HepG2 (cell line): ENCODE data around the gene ATG16L1. TPM values are rescaled to one million over a fixed set of nuclear protein-coding genes. Genes with fewer than 3 reads are reported as not detected.

Source experiments
- ATAC-seq: fragments of 200-7000 bp; cut with Tn5 transposase; 3 replicates; pipeline ENCODE4 v1.9.1; 2020; ENCODE audit warnings: mild to moderate bottlenecking, moderate library complexity
- BruUV-seq: library from RNA; stranded (reverse); fragments of 400-500 nt; replicated peaks from 2 replicates; lab custom pipeline; 2021; lab: Mats Ljungman, UMichigan
- CTCF ChIA-PET: fragments of 300-600 bp; formaldehyde crosslinking; extraction: SDS; loops from one replicate; lab custom pipeline; 2021; ENCODE audit warnings: low total read pairs, inconsistent platforms, low intra/inter-chr PET ratio; lab: Yijun Ruan, JAX
- POLR2A ChIA-PET: fragments of 350-600 bp; sonication (Branson Sonifier 250); formaldehyde crosslinking; loops from one replicate; lab custom pipeline; 2020; ENCODE audit warnings: antibody characterized with exemption, inconsistent platforms; lab: Yijun Ruan, JAX
- DNase-seq: peaks from one replicate; pipeline ENCODE4 v3.0.0-alpha.2; 2015; ENCODE audit warnings: low spot score
- FAIRE-seq: peaks from 3 replicates; lab custom pipeline; 2011; peaks lifted over from hg19 to GRCh38; lab: Jason Lieb, UNC
- H2AFZ ChIP-seq: one replicate; pipeline ENCODE4 v1.6.1; 2011; ENCODE audit warnings: low read length, inconsistent platforms
- H3K27ac ChIP-seq: fragments of 300-600 bp; 3 replicates; pipeline ENCODE4 v1.8.0; 2011; ENCODE audit warnings: mixed run types, mild to moderate bottlenecking, mixed read lengths, low read length, inconsistent platforms; ENCODE audit not compliant: insufficient read depth; ENCODE audit errors: extremely low read length
- H3K27me3 ChIP-seq, 2 experiments: fragments of 200-600 bp in 1 of 2; 2 replicates in 1 of 2; 3 replicates in 1 of 2; pipeline versions ENCODE4 v1.6.0 to v1.8.0; 2011; ENCODE audit warnings: low read length in 2 of 2, mild to moderate bottlenecking in 2 of 2, moderate library complexity in 2 of 2, inconsistent platforms in 1 of 2; ENCODE audit not compliant: insufficient read depth in 2 of 2, control insufficient read depth in 1 of 2
- H3K36me3 ChIP-seq, 2 experiments: fragments of 200-600 bp in 1 of 2; replicated peaks in 1 of 2; 2 replicates in 1 of 2; 3 replicates in 1 of 2; pipeline versions ENCODE4 v1.5.1 to v1.8.0; 2011; ENCODE audit warnings: low read length in 2 of 2, inconsistent platforms in 1 of 2; ENCODE audit not compliant: insufficient read depth in 2 of 2, control insufficient read depth in 1 of 2
- H3K4me1 ChIP-seq: 2 replicates; pipeline ENCODE4 v1.5.1; 2012; ENCODE audit warnings: low read length, inconsistent platforms; ENCODE audit not compliant: insufficient read depth
- H3K4me2 ChIP-seq: 2 replicates; pipeline ENCODE4 v1.6.0; 2011; ENCODE audit warnings: low read depth, low read length, inconsistent platforms
- H3K4me3 ChIP-seq, 3 experiments: fragments of 200-600 bp in 1 of 3; sonication (generic), shearing (Covaris generic) in 1 of 3; replicated peaks in 1 of 3; 2 replicates each; pipeline ENCODE4 v1.5.1; 2011 to 2016; ENCODE audit warnings: low read length in 3 of 3, inconsistent platforms in 2 of 3, low read depth in 2 of 3, mild to moderate bottlenecking in 2 of 3, control low read depth in 1 of 3, mixed read lengths in 1 of 3; ENCODE audit not compliant: insufficient read depth in 1 of 3
- H3K79me2 ChIP-seq: one replicate; pipeline ENCODE4 v1.6.1; 2011; ENCODE audit warnings: low read length, inconsistent platforms; ENCODE audit not compliant: insufficient read depth
- H3K9ac ChIP-seq: 2 replicates; pipeline ENCODE4 v1.6.0; 2011; ENCODE audit warnings: mild to moderate bottlenecking, low read depth, low read length, inconsistent platforms; ENCODE audit not compliant: insufficient read depth
- H3K9me3 ChIP-seq: 2 replicates; pipeline ENCODE4 v1.5.1; 2012; ENCODE audit warnings: mild to moderate bottlenecking, low read length
- H4K20me1 ChIP-seq: 2 replicates; pipeline ENCODE4 v1.6.0; 2011; ENCODE audit warnings: inconsistent platforms, mild to moderate bottlenecking, low read length, moderate library complexity; ENCODE audit not compliant: insufficient read depth
- CHCHD3 ChIP-seq: sonication (generic); formaldehyde crosslinking; IDR thresholded peaks from 2 replicates; pipeline ENCODE4 v1.8.0; 2022; ENCODE audit warnings: mild to moderate bottlenecking, missing genetic modification reagents, moderate library complexity
- EEA1 ChIP-seq: sonication (generic); formaldehyde crosslinking; IDR thresholded peaks from 2 replicates; pipeline ENCODE4 v1.5.1; 2020; ENCODE audit warnings: mild to moderate bottlenecking, missing genetic modification reagents, borderline replicate concordance
- GABPB1 ChIP-seq: IDR thresholded peaks from 2 replicates; pipeline ENCODE4 v1.6.1; 2016; ENCODE audit warnings: mild to moderate bottlenecking, missing genetic modification reagents, moderate library complexity, missing compliant biosample characterization
- HDAC1 ChIP-seq: sonication (generic); formaldehyde crosslinking; IDR thresholded peaks from 2 replicates; pipeline ENCODE4 v1.5.1; 2020; ENCODE audit warnings: mild to moderate bottlenecking, missing genetic modification reagents
- KLF16 ChIP-seq, 2 experiments: sonication (generic) in 1 of 2; formaldehyde crosslinking in 1 of 2; IDR thresholded peaks; 2 replicates each; pipeline versions ENCODE4 v1.6.1 to v1.8.0; 2016 to 2023; ENCODE audit warnings: missing genetic modification reagents in 2 of 2, missing compliant biosample characterization in 1 of 2
- MTA1 ChIP-seq: sonication (generic); formaldehyde crosslinking; IDR thresholded peaks from 2 replicates; pipeline ENCODE4 v1.4.0; 2020; ENCODE audit warnings: missing genetic modification reagents, mild to moderate bottlenecking, borderline replicate concordance
- PRPF4 ChIP-seq: fragments of 200-400 bp; formaldehyde crosslinking; IDR thresholded peaks from 2 replicates; pipeline ENCODE4 v1.6.1; 2016; ENCODE audit warnings: low read length, low read depth; ENCODE audit not compliant: poor library complexity, severe bottlenecking
- THAP7 ChIP-seq: sonication (generic); formaldehyde crosslinking; IDR thresholded peaks from 2 replicates; pipeline ENCODE4 v1.8.1; 2023; ENCODE audit warnings: mild to moderate bottlenecking, missing genetic modification reagents
- ZBTB42 ChIP-seq: sonication (generic); formaldehyde crosslinking; IDR thresholded peaks from 2 replicates; pipeline ENCODE4 v1.5.0; 2020; ENCODE audit warnings: mild to moderate bottlenecking, missing genetic modification reagents
- ZHX1 ChIP-seq: sonication (generic); formaldehyde crosslinking; IDR thresholded peaks from 2 replicates; pipeline ENCODE4 v1.8.1; 2022; ENCODE audit warnings: low read depth, mild to moderate bottlenecking, missing genetic modification reagents
- ZNF224 ChIP-seq: sonication (generic); formaldehyde crosslinking; IDR thresholded peaks from 2 replicates; pipeline ENCODE4 v1.5.0; 2020; ENCODE audit warnings: mild to moderate bottlenecking, missing genetic modification reagents
- ZNF296 ChIP-seq: sonication (generic); formaldehyde crosslinking; conservative IDR thresholded peaks from 2 replicates; pipeline ENCODE4 v1.5.0; 2020; ENCODE audit warnings: mild to moderate bottlenecking, missing genetic modification reagents
- ZNF432 ChIP-seq: sonication (generic); formaldehyde crosslinking; IDR thresholded peaks from 2 replicates; pipeline ENCODE4 v1.5.0; 2020; ENCODE audit warnings: missing genetic modification reagents, mild to moderate bottlenecking, borderline replicate concordance
- ZNF616 ChIP-seq: sonication (generic); formaldehyde crosslinking; IDR thresholded peaks from 2 replicates; pipeline ENCODE4 v1.5.0; 2020; ENCODE audit warnings: low read depth, mild to moderate bottlenecking, missing genetic modification reagents
- WGBS: methylation state at CpG from one replicate; pipeline ENCODE4 v1.1.6; 2017; ENCODE audit warnings: low lambda C conversion rate; 5-methylcytosine and 5-hydroxymethylcytosine counted together
- in situ Hi-C: cut with HindIII; loops from 2 replicates; pipeline ENCODE4 v1.10.0; 2017; ENCODE audit warnings: low pct_unique_long_range_greater_than_20kb; ENCODE audit not compliant: extremely low pct_ligation_motif_present
- intact Hi-C: fragments of 100-400 bp; cut with micrococcal nuclease; formaldehyde crosslinking; loops from one replicate; pipeline ENCODE4 v1.10.0; 2022; ENCODE audit not compliant: unreplicated experiment
- polyA plus RNA-seq, 8 experiments: library from polyadenylated mRNA; depleted of rRNA in 3 of 8; stranded (reverse) in 7 of 8; unstranded in 1 of 8; fragments of >200 nt; fragmentation: Illumina TruSeq in 4 of 8; extraction: Trizol in 4 of 8; gene quantifications; 2 replicates each; pipeline versions ENCODE4 v1.2.1 to v1.2.3, GENCODE V29; 2011 to 2016; ENCODE audit warnings: low read depth in 4 of 8, missing spikeins in 1 of 8, mixed read lengths in 1 of 8; ENCODE audit not compliant: insufficient read depth in 1 of 8
- total RNA-seq, 5 experiments: library from RNA; depleted of rRNA; stranded (reverse); fragments of >200 nt; fragmentation: Illumina TruSeq; extraction: Trizol; gene quantifications; 2 replicates each; pipeline ENCODE4 v1.2.3, GENCODE V29; 2016; ENCODE audit warnings: low read depth in 1 of 5
- TF ChIP-seq, protein P1 (sequence below): sonication (generic); formaldehyde crosslinking; conservative IDR thresholded peaks from 2 replicates; pipeline ENCODE4 v1.5.0; 2020; ENCODE audit warnings: missing genetic modification reagents
- TF ChIP-seq, protein P2 (sequence below): sonication (generic); formaldehyde crosslinking; IDR thresholded peaks from 2 replicates; pipeline ENCODE4 v1.5.0; 2020; ENCODE audit warnings: mild to moderate bottlenecking, missing genetic modification reagents, moderate library complexity
- TF ChIP-seq, protein P3 (sequence below): sonication (generic); formaldehyde crosslinking; IDR thresholded peaks from 2 replicates; pipeline ENCODE4 v1.5.0; 2020; ENCODE audit warnings: mild to moderate bottlenecking, low read depth, missing genetic modification reagents, borderline replicate concordance

Gene ATG16L1
- total and polyA plus RNA-seq, 2 of the 13 experiments (the other 11 are each of a cell fraction or from before 2014, with no cell fraction given), result 26.0 to 51.7 TPM

- H4K20me1 ChIP-seq, result no peaks in the 10 kb centered on the region
- no peaks in the 10 kb centered on the region for H3K79me2 ChIP-seq
- ATAC-seq (no peak), DNase-seq (no peak), FAIRE-seq (no peak)
- H3K36me3 ChIP-seq, result no peaks in the 10 kb centered on the region
- CTCF ChIA-PET, result no interaction called here
- in situ Hi-C loops (loop anchor here (25.0 kb wide), 1 partner anchor 535 kb away; no protein-coding TSS in a partner anchor), intact Hi-C loops (no loop called here)
- BruUV-seq, result no TSS peak
- 40% methylated on average over 6 of the region's 6 CpGs for WGBS
- H2AFZ ChIP-seq, result no peak overlapping the region
- TF ChIP-seq ZNF616 (CRISPR knock-in tag) (no peak), ZNF296 (CRISPR knock-in tag) (no peak), ZNF224 (CRISPR knock-in tag) (no peak), ZBTB42 (CRISPR knock-in tag) (no peak), HDAC1 (CRISPR knock-in tag) (no peak), KLF16 (CRISPR knock-in tag; IDR thresholded peaks at IDR 0.05) (no peak), THAP7 (no peak), ZHX1 (CRISPR knock-in tag) (no peak), GABPB1 (CRISPR knock-in tag) (no peak), CHCHD3 (no peak), PRPF4 (no peak), MTA1 (CRISPR knock-in tag) (no peak), ZNF432 (CRISPR knock-in tag) (no peak), EEA1 (CRISPR knock-in tag) (no peak)
- TF ChIP-seq, protein P1, sequence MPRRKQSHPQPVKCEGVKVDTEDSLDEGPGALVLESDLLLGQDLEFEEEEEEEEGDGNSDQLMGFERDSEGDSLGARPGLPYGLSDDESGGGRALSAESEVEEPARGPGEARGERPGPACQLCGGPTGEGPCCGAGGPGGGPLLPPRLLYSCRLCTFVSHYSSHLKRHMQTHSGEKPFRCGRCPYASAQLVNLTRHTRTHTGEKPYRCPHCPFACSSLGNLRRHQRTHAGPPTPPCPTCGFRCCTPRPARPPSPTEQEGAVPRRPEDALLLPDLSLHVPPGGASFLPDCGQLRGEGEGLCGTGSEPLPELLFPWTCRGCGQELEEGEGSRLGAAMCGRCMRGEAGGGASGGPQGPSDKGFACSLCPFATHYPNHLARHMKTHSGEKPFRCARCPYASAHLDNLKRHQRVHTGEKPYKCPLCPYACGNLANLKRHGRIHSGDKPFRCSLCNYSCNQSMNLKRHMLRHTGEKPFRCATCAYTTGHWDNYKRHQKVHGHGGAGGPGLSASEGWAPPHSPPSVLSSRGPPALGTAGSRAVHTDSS (CRISPR knock-in tag), result no peak
- TF ChIP-seq, protein P2, sequence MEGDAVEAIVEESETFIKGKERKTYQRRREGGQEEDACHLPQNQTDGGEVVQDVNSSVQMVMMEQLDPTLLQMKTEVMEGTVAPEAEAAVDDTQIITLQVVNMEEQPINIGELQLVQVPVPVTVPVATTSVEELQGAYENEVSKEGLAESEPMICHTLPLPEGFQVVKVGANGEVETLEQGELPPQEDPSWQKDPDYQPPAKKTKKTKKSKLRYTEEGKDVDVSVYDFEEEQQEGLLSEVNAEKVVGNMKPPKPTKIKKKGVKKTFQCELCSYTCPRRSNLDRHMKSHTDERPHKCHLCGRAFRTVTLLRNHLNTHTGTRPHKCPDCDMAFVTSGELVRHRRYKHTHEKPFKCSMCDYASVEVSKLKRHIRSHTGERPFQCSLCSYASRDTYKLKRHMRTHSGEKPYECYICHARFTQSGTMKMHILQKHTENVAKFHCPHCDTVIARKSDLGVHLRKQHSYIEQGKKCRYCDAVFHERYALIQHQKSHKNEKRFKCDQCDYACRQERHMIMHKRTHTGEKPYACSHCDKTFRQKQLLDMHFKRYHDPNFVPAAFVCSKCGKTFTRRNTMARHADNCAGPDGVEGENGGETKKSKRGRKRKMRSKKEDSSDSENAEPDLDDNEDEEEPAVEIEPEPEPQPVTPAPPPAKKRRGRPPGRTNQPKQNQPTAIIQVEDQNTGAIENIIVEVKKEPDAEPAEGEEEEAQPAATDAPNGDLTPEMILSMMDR, result no peak
- TF ChIP-seq, protein P3, sequence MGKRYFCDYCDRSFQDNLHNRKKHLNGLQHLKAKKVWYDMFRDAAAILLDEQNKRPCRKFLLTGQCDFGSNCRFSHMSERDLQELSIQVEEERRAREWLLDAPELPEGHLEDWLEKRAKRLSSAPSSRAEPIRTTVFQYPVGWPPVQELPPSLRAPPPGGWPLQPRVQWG (CRISPR knock-in tag), result no peak
- POLR2A ChIA-PET, result no interaction called here
- no peaks in the 10 kb centered on the region for H3K9me3 ChIP-seq
- H3K4me3 ChIP-seq, result no peak overlapping the region
- no peak overlapping the region for H3K4me2 ChIP-seq
- no peaks in the 10 kb centered on the region; a peak in 1 of 5 replicates for H3K27me3 ChIP-seq
- peaks cover 8% of the 10 kb centered on the region for H3K4me1 ChIP-seq
- H3K9ac ChIP-seq, result no peak overlapping the region
- no peak overlapping the region for H3K27ac ChIP-seq
These were observed 50.3 kb downstream of the ATG16L1 start for GRCh38 chr2:233301811-233302210.
